Measurements from ENCODE around the gene AKAP12.

Gene AKAP12

GRCh38 chr6:151284548-151285017, 44.8 kb downstream of the AKAP12 start:
- DNase-seq (ENCODE audit: low read depth): no peak

GRCh38 chr6:151285122-151285521, 45.4 kb downstream of the AKAP12 start:
- DNase-seq (ENCODE audit: low read depth): no peak

- no peak for DNase-seq (ENCODE audit: low read depth)
Measured at GRCh38 chr6:151286214-151286613, 46.4 kb downstream of the AKAP12 start.

GRCh38 chr6:151288712-151289398, 49.1 kb downstream of the AKAP12 start:
- no peak for DNase-seq (ENCODE audit: low read depth)

GRCh38 chr6:151289399-151290007, 49.7 kb downstream of the AKAP12 start:
- no peak for DNase-seq (ENCODE audit: low read depth)

- DNase-seq (ENCODE audit: low read depth): no peak
Measured at GRCh38 chr6:151290877-151291721, 51.3 kb downstream of the AKAP12 start.

- no peak for DNase-seq (ENCODE audit: low read depth)
Measured at GRCh38 chr6:151291722-151292059, 51.9 kb downstream of the AKAP12 start.

- DNase-seq (ENCODE audit: low read depth): no peak
Measured at GRCh38 chr6:151292974-151293687, 53.4 kb downstream of the AKAP12 start.

- DNase-seq (ENCODE audit: low read depth): no peak
Measured at GRCh38 chr6:151293688-151294016, 53.9 kb downstream of the AKAP12 start.

GRCh38 chr6:151294561-151295101, 54.9 kb downstream of the AKAP12 start:
- no peak for DNase-seq (ENCODE audit: low read depth)

GRCh38 chr6:151297886-151298285, 58.1 kb downstream of the AKAP12 start:
- DNase-seq (ENCODE audit: low read depth): no peak

GRCh38 chr6:151299011-151299410, 59.2 kb downstream of the AKAP12 start:
- no peak for DNase-seq (ENCODE audit: low read depth)

GRCh38 chr6:151300267-151300991, 60.7 kb downstream of the AKAP12 start:
- DNase-seq (ENCODE audit: low read depth): no peak

GRCh38 chr6:151301547-151301946, 61.8 kb downstream of the AKAP12 start:
- DNase-seq (ENCODE audit: low read depth): no peak

GRCh38 chr6:151303231-151303630, 63.5 kb downstream of the AKAP12 start:
- no peak for DNase-seq (ENCODE audit: low read depth)

GRCh38 chr6:151306269-151306783, 66.6 kb downstream of the AKAP12 start:
- DNase-seq (ENCODE audit: low read depth): no peak

- DNase-seq (ENCODE audit: low read depth): no peak
Measured at GRCh38 chr6:151307501-151307900, 67.7 kb downstream of the AKAP12 start.

- no peak for DNase-seq (ENCODE audit: low read depth)
Measured at GRCh38 chr6:151309619-151310018, 69.9 kb downstream of the AKAP12 start.

GRCh38 chr6:151310279-151310678, 70.5 kb downstream of the AKAP12 start:
- no peak for DNase-seq (ENCODE audit: low read depth)

- DNase-seq (ENCODE audit: low read depth): no peak
Measured at GRCh38 chr6:151310852-151311767, 71.3 kb downstream of the AKAP12 start.

All from CMK (cell line).